Activated CD8-positive, alpha-beta T cell treated with anti-CD3 and anti-CD28 coated beads, Interleukin-2, amount 10 ng/mL, durations not matched to agents 7 days and 5 days (primary cell): ENCODE results near the gene GLIS1. TPM values are rescaled to one million over a fixed set of nuclear protein-coding genes. Genes with fewer than 3 reads are reported as not detected.

Experiments used
- ATAC-seq: fragments of 150-1000 bp; cut with Tn5 transposase; one replicate; pipeline ENCODE4 v1.10.0; 2021; ENCODE audit warnings: moderate library complexity
- CTCF ChIA-PET: fragments of 350-600 bp; sonication (Branson Sonifier 250); formaldehyde crosslinking; loops from one replicate; lab custom pipeline; 2021; ENCODE audit warnings: antibody characterized with exemption; lab: Charles Lee
- POLR2A ChIA-PET: fragments of 350-600 bp; sonication (Branson Sonifier 250); formaldehyde crosslinking; loops from one replicate; lab custom pipeline; 2021; ENCODE audit warnings: antibody characterized with exemption; lab: Charles Lee
- DNase-seq: peaks from one replicate; pipeline ENCODE4 v3.0.0-alpha.2; 2020
- H3K27ac Mint-ChIP-seq: one replicate; pipeline ENCODE4 v1.8.0; 2021; ENCODE audit warnings: mild to moderate bottlenecking, mixed read lengths
- H3K27me3 Mint-ChIP-seq: one replicate; pipeline ENCODE4 v1.8.0; 2021; ENCODE audit warnings: low read depth, mixed read lengths
- H3K36me3 Mint-ChIP-seq: one replicate; pipeline ENCODE4 v1.8.0; 2021; ENCODE audit warnings: low read depth, mixed read lengths
- H3K4me1 Mint-ChIP-seq: one replicate; pipeline ENCODE4 v1.8.0; 2021; ENCODE audit warnings: low read depth, mixed read lengths
- H3K4me3 Mint-ChIP-seq: one replicate; pipeline ENCODE4 v1.8.0; 2021; ENCODE audit warnings: mild to moderate bottlenecking, mixed read lengths
- H3K9me3 Mint-ChIP-seq: one replicate; pipeline ENCODE4 v1.8.0; 2022; ENCODE audit warnings: mixed read lengths; ENCODE audit not compliant: insufficient read depth
- total RNA-seq, 2 experiments: library from RNA; stranded (reverse); gene quantifications; one replicate each; pipeline ENCODE4 v1.2.3, GENCODE V29; 2021

The GLIS1 gene
- total RNA-seq, 2 experiments from 2014 or later, result not detected

- no peaks in the 10 kb centered on the region for H3K36me3 Mint-ChIP-seq
- DNase-seq (no peak), ATAC-seq (no peak)
- H3K9me3 Mint-ChIP-seq, result no peaks in the 10 kb centered on the region
- peaks cover 4% of the 10 kb centered on the region for H3K27me3 Mint-ChIP-seq
- POLR2A ChIA-PET, result no interaction called here
- CTCF ChIA-PET, result no interaction called here
- no peak overlapping the region for H3K4me3 Mint-ChIP-seq
- no peak overlapping the region for H3K27ac Mint-ChIP-seq
- H3K4me1 Mint-ChIP-seq, result no peaks in the 10 kb centered on the region
These were observed 49.7 kb downstream of the GLIS1 start for GRCh38 chr1:53689223-53689622.

GRCh38 chr1:53688381-53689102 lies 50.4 kb downstream of the GLIS1 start:
- Mint-ChIP-seq H3K36me3 (no peaks in the 10 kb centered on the region), H3K27me3 (peaks cover 4% of the 10 kb centered on the region), H3K9me3 (no peaks in the 10 kb centered on the region), H3K4me3 (no peak overlapping the region), H3K27ac (no peak overlapping the region), H3K4me1 (no peaks in the 10 kb centered on the region)
- ATAC-seq (no peak), DNase-seq (no peak)
- ChIA-PET CTCF (interaction anchor here (0.7 kb wide), 1 partner anchor 34 kb away, joined by 3 read pairs; no protein-coding TSS in a partner anchor), POLR2A (no interaction called here)

- Mint-ChIP-seq H3K4me1 (no peaks in the 10 kb centered on the region), H3K27ac (no peak overlapping the region), H3K4me3 (no peak overlapping the region), H3K27me3 (peaks cover 4% of the 10 kb centered on the region), H3K36me3 (no peaks in the 10 kb centered on the region), H3K9me3 (no peaks in the 10 kb centered on the region)
- no peak for ATAC-seq
- ChIA-PET POLR2A (no interaction called here), CTCF (interaction anchor here (0.7 kb wide), 1 partner anchor 33 kb away, joined by 3 read pairs; no protein-coding TSS in a partner anchor)
- no peak for DNase-seq
These were observed 51.1 kb downstream of the GLIS1 start for GRCh38 chr1:53687901-53688300.

GRCh38 chr1:53687426-53687825 lies 51.5 kb downstream of the GLIS1 start:
- Mint-ChIP-seq H3K27me3 (peaks cover 7% of the 10 kb centered on the region), H3K4me1 (no peaks in the 10 kb centered on the region), H3K9me3 (no peaks in the 10 kb centered on the region), H3K27ac (no peak overlapping the region), H3K36me3 (no peaks in the 10 kb centered on the region), H3K4me3 (no peak overlapping the region)
- POLR2A ChIA-PET, result no interaction called here
- ATAC-seq (no peak), DNase-seq (no peak)
- CTCF ChIA-PET, result no interaction called here

- H3K36me3 Mint-ChIP-seq, result no peaks in the 10 kb centered on the region
- H3K4me3 Mint-ChIP-seq, result no peak overlapping the region
- H3K27me3 Mint-ChIP-seq, result peaks cover 7% of the 10 kb centered on the region
- H3K27ac Mint-ChIP-seq, result no peak overlapping the region
- DNase-seq, result no peak
- ATAC-seq, result no peak
- no peaks in the 10 kb centered on the region for H3K9me3 Mint-ChIP-seq
- peaks cover 3% of the 10 kb centered on the region for H3K4me1 Mint-ChIP-seq
- POLR2A ChIA-PET, result no interaction called here
- CTCF ChIA-PET, result interaction anchor here (0.7 kb wide), 1 partner anchor 201 kb away, joined by 3 read pairs; no protein-coding TSS in a partner anchor
These were observed 52.0 kb downstream of the GLIS1 start for GRCh38 chr1:53686965-53687267.

- ChIA-PET POLR2A (interaction anchor here (0.6 kb wide), 1 partner anchor 278 kb away, joined by 3 read pairs; no protein-coding TSS in a partner anchor), CTCF (interaction anchor here (0.7 kb wide), 1 partner anchor 200 kb away, joined by 3 read pairs; no protein-coding TSS in a partner anchor)
- Mint-ChIP-seq H3K9me3 (no peaks in the 10 kb centered on the region), H3K36me3 (no peaks in the 10 kb centered on the region), H3K4me1 (peaks cover 5% of the 10 kb centered on the region), H3K27ac (no peak overlapping the region), H3K27me3 (peaks cover 7% of the 10 kb centered on the region), H3K4me3 (no peak overlapping the region)
- ATAC-seq, result no peak
- DNase-seq, result no peak
These were observed 52.6 kb downstream of the GLIS1 start for GRCh38 chr1:53686091-53686964.

GRCh38 chr1:53685272-53686051 lies 53.5 kb downstream of the GLIS1 start:
- CTCF ChIA-PET, result no interaction called here
- no peak overlapping the region for H3K4me3 Mint-ChIP-seq
- H3K27me3 Mint-ChIP-seq, result peaks cover 7% of the 10 kb centered on the region
- H3K9me3 Mint-ChIP-seq, result no peaks in the 10 kb centered on the region
- DNase-seq, result no peak
- no peak overlapping the region for H3K27ac Mint-ChIP-seq
- H3K36me3 Mint-ChIP-seq, result no peaks in the 10 kb centered on the region
- ATAC-seq, result no peak
- POLR2A ChIA-PET, result interaction anchor here (0.6 kb wide), 1 partner anchor 277 kb away, joined by 3 read pairs; no protein-coding TSS in a partner anchor
- H3K4me1 Mint-ChIP-seq, result peaks cover 5% of the 10 kb centered on the region

- Mint-ChIP-seq H3K27ac (no peak overlapping the region), H3K9me3 (no peaks in the 10 kb centered on the region), H3K27me3 (peaks cover 7% of the 10 kb centered on the region), H3K4me3 (no peak overlapping the region), H3K36me3 (no peaks in the 10 kb centered on the region), H3K4me1 (peaks cover 5% of the 10 kb centered on the region)
- ATAC-seq (no peak), DNase-seq (no peak)
- ChIA-PET POLR2A (no interaction called here), CTCF (no interaction called here)
These were observed 54.2 kb downstream of the GLIS1 start for GRCh38 chr1:53684741-53685140.

GRCh38 chr1:53683986-53684740 lies 54.8 kb downstream of the GLIS1 start:
- H3K27ac Mint-ChIP-seq, result no peak overlapping the region
- ChIA-PET CTCF (interaction anchor here (1.8 kb wide), 1 partner anchor 200 kb away, joined by 7 read pairs; no protein-coding TSS in a partner anchor), POLR2A (no interaction called here)
- H3K4me3 Mint-ChIP-seq, result no peak overlapping the region
- H3K36me3 Mint-ChIP-seq, result no peaks in the 10 kb centered on the region
- DNase-seq (no peak), ATAC-seq (no peak)
- peaks cover 5% of the 10 kb centered on the region for H3K4me1 Mint-ChIP-seq
- H3K27me3 Mint-ChIP-seq, result peaks cover 7% of the 10 kb centered on the region
- no peaks in the 10 kb centered on the region for H3K9me3 Mint-ChIP-seq

- Mint-ChIP-seq H3K27me3 (peaks cover 7% of the 10 kb centered on the region), H3K36me3 (no peaks in the 10 kb centered on the region), H3K4me3 (no peak overlapping the region), H3K4me1 (peaks cover 5% of the 10 kb centered on the region), H3K9me3 (no peaks in the 10 kb centered on the region), H3K27ac (no peak overlapping the region)
- ChIA-PET CTCF (interaction anchor here (0.8 to 2.1 kb wide), 7 partner anchors 31 to 220 kb away, joined by 3 to 8 read pairs (median 5); no protein-coding TSS in a partner anchor), POLR2A (no interaction called here)
- no peak for DNase-seq
- ATAC-seq, result no peak
These were observed 56.1 kb downstream of the GLIS1 start for GRCh38 chr1:53682881-53683280.
